ENCODE data around the gene FRMD1. TPM values are rescaled to one million over a fixed set of nuclear protein-coding genes. Genes with fewer than 3 reads are reported as not detected.
A peak's percentile ranks its signal among the peaks of the same experiment; 100 is the strongest.

Gene FRMD1
- total and polyA plus RNA-seq, 2 donors (not counting 3 experiments of a cell fraction or from before 2014, with no cell fraction given): not detected

GRCh38 chr6:168100803-168101589 is 22.0 kb upstream of the FRMD1 start:
- no peak overlapping the region for H3K4me3 ChIP-seq (replicated peaks in 1 of 3; ENCODE audit: insufficient read depth in 1 of 3, low read depth in 1 of 3, low read length in 3 of 3)
- ChIA-PET POLR2A (no interaction called here), CTCF (no interaction called here)
- TF ChIP-seq EZH2 (IDR thresholded peaks at IDR 0.05; ENCODE audit: borderline replicate concordance, low read depth, low read length, severe bottlenecking) (peak; percentile 11), POLR2AphosphoS5 (IDR thresholded peaks at IDR 0.05; ENCODE audit: insufficient read depth, low read depth, low read length) (no peak)
- no peaks in the 10 kb centered on the region for H3K79me2 ChIP-seq (ENCODE audit: control insufficient read depth, insufficient read depth, low read length)
- no peaks in the 10 kb centered on the region for H3K9me3 ChIP-seq (replicated peaks; ENCODE audit: control insufficient read depth, insufficient read depth, low read length)
- intact Hi-C loops (cut with micrococcal nuclease) (no loop called here), dilution Hi-C loops (cut with MboI; ENCODE audit: extremely low pct_ligation_motif_present, low sequenced_read_pairs) (no loop called here)
- BruUV-seq (replicated peaks): no TSS peak
- no peak overlapping the region for H2AFZ ChIP-seq (ENCODE audit: low read depth, low read length)
- H3K4me2 ChIP-seq (ENCODE audit: insufficient read depth, low read length): no peak overlapping the region
- H3K27ac ChIP-seq (ENCODE audit: insufficient read depth, low read depth, low read length): no peak overlapping the region
- no peaks in the 10 kb centered on the region for H3K36me3 ChIP-seq (ENCODE audit: control insufficient read depth in 2 of 2, extremely low read depth in 1 of 2, insufficient read depth in 2 of 2, low read length in 2 of 2)
- H3K9ac ChIP-seq (replicated peaks; ENCODE audit: extremely low read depth, insufficient read depth, low read length): no peak overlapping the region
- no peaks in the 10 kb centered on the region for H3K4me1 ChIP-seq (ENCODE audit: control insufficient read depth, extremely low read depth, insufficient read depth, low read length)
- no peaks in the 10 kb centered on the region for H3K9me1 ChIP-seq (replicated peaks; ENCODE audit: control insufficient read depth, extremely low read depth, insufficient read depth, low read length)
- no peaks in the 10 kb centered on the region for H4K20me1 ChIP-seq (replicated peaks; ENCODE audit: control insufficient read depth, extremely low read depth, insufficient read depth, low read length)
- FAIRE-seq (no peak), DNase-seq (ENCODE audit: low read depth, low spot score) (no peak)
- H3K27me3 ChIP-seq (ENCODE audit: control insufficient read depth in 2 of 2, insufficient read depth in 2 of 2, low read length in 2 of 2): peaks cover 0 to 15% of the 10 kb centered on the region in 2 experiments

DNA sequence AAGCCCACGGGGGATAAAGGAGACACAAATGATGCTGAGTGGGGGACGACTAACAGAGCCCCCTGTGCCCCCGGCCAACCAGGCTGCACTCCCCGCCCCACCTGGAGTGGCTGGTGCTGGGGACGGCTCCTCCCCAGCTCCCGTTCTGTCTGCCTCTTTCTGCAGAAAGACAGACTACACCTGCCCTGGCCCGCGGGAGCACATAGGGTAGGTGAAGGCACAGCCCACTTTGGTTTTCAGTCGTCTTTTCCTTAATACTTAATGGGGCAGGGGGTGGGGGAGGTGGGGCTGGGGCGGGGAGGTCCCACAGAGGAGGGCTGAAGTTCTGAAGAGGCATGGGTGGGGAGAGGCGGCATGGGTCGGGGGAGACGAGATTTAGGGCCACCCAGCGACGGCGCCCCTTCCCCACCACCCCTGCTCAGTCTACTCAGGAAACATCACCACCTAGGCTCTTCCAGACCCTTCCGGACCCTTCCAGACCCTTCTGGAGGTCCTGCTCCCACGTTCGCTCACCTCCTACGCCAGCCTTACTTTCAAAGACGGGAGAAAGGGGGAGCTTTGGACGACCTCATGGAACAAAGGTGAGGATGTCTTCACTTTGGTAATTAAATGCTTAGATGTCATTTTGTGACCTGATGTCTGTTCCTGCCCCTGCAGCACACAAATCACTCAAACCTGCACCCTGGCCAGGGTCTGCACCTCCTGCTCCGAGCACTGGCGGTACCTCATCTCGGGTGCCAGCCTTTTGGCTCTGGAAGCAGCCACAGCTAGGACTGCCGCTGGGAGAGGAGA is 21.2 kb upstream of the FRMD1 start:
- BruUV-seq (replicated peaks): no TSS peak
- peaks cover 0 to 15% of the 10 kb centered on the region in 2 experiments for H3K27me3 ChIP-seq (ENCODE audit: control insufficient read depth in 2 of 2, insufficient read depth in 2 of 2, low read length in 2 of 2)
- no peaks in the 10 kb centered on the region for H4K20me1 ChIP-seq (replicated peaks; ENCODE audit: control insufficient read depth, extremely low read depth, insufficient read depth, low read length)
- H2AFZ ChIP-seq (ENCODE audit: low read depth, low read length): no peak overlapping the region
- H3K79me2 ChIP-seq (ENCODE audit: control insufficient read depth, insufficient read depth, low read length): no peaks in the 10 kb centered on the region
- H3K4me2 ChIP-seq (ENCODE audit: insufficient read depth, low read length): no peak overlapping the region
- FAIRE-seq (no peak), DNase-seq (ENCODE audit: low read depth, low spot score) (no peak)
- intact Hi-C loops (cut with micrococcal nuclease) (no loop called here), dilution Hi-C loops (cut with MboI; ENCODE audit: extremely low pct_ligation_motif_present, low sequenced_read_pairs) (no loop called here)
- H3K9me3 ChIP-seq (replicated peaks; ENCODE audit: control insufficient read depth, insufficient read depth, low read length): no peaks in the 10 kb centered on the region
- no peak for TF ChIP-seq POLR2AphosphoS5 (IDR thresholded peaks at IDR 0.05; ENCODE audit: insufficient read depth, low read depth, low read length)
- no peak for TF ChIP-seq JUN (IDR thresholded peaks at IDR 0.05; ENCODE audit: borderline replicate concordance, insufficient read depth, insufficient read length, low read depth)
- TF ChIP-seq, protein P1, sequence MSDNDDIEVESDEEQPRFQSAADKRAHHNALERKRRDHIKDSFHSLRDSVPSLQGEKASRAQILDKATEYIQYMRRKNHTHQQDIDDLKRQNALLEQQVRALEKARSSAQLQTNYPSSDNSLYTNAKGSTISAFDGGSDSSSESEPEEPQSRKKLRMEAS (IDR thresholded peaks at IDR 0.05; ENCODE audit: insufficient read depth, insufficient read length): no peak
- no peak for TF ChIP-seq POLR2A (IDR thresholded peaks at IDR 0.05; ENCODE audit: low read depth, low read length)
- TF ChIP-seq, protein P2, sequence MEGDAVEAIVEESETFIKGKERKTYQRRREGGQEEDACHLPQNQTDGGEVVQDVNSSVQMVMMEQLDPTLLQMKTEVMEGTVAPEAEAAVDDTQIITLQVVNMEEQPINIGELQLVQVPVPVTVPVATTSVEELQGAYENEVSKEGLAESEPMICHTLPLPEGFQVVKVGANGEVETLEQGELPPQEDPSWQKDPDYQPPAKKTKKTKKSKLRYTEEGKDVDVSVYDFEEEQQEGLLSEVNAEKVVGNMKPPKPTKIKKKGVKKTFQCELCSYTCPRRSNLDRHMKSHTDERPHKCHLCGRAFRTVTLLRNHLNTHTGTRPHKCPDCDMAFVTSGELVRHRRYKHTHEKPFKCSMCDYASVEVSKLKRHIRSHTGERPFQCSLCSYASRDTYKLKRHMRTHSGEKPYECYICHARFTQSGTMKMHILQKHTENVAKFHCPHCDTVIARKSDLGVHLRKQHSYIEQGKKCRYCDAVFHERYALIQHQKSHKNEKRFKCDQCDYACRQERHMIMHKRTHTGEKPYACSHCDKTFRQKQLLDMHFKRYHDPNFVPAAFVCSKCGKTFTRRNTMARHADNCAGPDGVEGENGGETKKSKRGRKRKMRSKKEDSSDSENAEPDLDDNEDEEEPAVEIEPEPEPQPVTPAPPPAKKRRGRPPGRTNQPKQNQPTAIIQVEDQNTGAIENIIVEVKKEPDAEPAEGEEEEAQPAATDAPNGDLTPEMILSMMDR (IDR thresholded peaks at IDR 0.05; ENCODE audit: extremely low read depth in 1 of 2, insufficient read depth in 1 of 2, low read depth in 1 of 2, low read length in 2 of 2): no peak
- no peak for TF ChIP-seq EZH2 (IDR thresholded peaks at IDR 0.05; ENCODE audit: borderline replicate concordance, low read depth, low read length, severe bottlenecking)
- no peak for TF ChIP-seq MYC (IDR thresholded peaks at IDR 0.05; ENCODE audit: low read depth, low read length)
- no peak for TF ChIP-seq FOS (IDR thresholded peaks at IDR 0.05; ENCODE audit: borderline replicate concordance, insufficient read depth, low read length)
- no peak overlapping the region for H3K9ac ChIP-seq (replicated peaks; ENCODE audit: extremely low read depth, insufficient read depth, low read length)
- H3K9me1 ChIP-seq (replicated peaks; ENCODE audit: control insufficient read depth, extremely low read depth, insufficient read depth, low read length): no peaks in the 10 kb centered on the region
- no peak overlapping the region for H3K27ac ChIP-seq (ENCODE audit: insufficient read depth, low read depth, low read length)
- no peaks in the 10 kb centered on the region for H3K4me1 ChIP-seq (ENCODE audit: control insufficient read depth, extremely low read depth, insufficient read depth, low read length)
- H3K4me3 ChIP-seq (replicated peaks in 1 of 3; ENCODE audit: insufficient read depth in 1 of 3, low read depth in 1 of 3, low read length in 3 of 3): no peak overlapping the region
- no peaks in the 10 kb centered on the region for H3K36me3 ChIP-seq (ENCODE audit: control insufficient read depth in 2 of 2, extremely low read depth in 1 of 2, insufficient read depth in 2 of 2, low read length in 2 of 2)
- CTCF ChIA-PET: no interaction called here
- POLR2A ChIA-PET: no interaction called here
